ENCODE results near the gene ARSJ. TPM values are rescaled to one million over a fixed set of nuclear protein-coding genes. Genes with fewer than 3 reads are reported as not detected.

The ARSJ gene
- total RNA-seq, 1 donor from 2014 or later = 21.6 TPM

DNA sequence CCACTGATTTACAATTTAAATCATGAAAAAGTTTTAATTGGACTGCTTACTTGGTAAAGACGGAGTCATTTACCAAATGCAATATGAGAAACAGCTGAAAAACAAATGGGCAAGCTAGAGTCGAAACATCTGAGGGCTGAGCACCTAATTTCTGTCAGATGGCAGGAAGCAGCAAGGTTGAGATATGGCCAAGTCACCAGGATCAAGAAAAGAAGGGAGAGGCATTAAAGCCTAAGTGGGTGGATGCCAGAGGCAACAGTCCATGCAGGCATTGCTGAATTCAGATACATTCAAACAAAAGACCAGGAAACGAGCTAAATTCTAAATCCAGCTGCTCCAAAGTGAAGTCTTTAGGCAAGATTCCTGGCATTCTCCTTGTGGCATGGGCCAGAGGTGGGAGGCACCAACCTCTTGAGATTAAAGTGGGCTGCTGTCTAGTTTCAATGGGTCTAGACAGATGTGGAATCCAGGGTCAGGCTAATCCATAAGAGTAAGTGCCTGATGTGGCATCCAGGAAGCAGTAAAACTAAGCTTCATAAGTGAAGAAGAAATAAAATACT lies 8.0 kb upstream of the ARSJ start:
- no peak for DNase-seq (ENCODE audit: low spot score)

DNA sequence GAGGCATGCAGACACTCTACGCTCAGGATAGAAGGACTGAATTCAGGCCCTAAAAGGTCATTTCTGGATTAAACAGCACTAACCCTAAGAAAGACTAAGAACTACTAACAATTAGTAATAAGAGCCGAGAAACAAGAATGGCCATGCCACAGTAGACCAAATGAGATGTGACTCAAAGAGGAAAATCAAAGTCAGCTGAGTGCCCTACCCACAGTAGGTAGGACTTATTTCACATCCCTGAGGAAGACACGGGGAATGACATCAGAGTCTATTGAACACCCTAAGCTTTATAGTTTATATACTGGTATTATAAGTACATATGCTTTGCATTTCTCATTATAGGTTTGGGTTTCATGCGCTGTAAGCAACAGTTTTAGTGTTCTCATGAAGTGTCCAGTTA lies 2.7 kb upstream of the ARSJ start:
- DNase-seq (ENCODE audit: low spot score) = no peak

DNA sequence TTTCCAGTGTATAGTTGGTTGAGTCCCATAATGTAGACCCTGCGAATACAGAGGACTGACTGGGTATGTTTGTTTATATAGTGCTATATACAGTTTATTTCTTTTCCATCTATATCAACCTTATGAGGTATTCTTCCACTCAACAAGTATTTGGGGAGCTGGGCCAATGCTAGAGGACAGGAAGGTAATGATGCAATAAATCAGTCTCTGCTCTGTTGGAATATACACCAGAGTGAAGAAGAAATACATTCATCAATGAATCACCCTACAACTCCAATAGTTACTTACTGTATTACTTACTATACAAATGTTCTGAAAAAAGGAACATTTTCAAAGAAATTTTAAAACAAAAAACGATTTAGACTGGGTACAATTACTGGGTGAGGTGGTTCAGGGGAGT lies 2.1 kb upstream of the ARSJ start:
- no peak for DNase-seq (ENCODE audit: low spot score)

DNA sequence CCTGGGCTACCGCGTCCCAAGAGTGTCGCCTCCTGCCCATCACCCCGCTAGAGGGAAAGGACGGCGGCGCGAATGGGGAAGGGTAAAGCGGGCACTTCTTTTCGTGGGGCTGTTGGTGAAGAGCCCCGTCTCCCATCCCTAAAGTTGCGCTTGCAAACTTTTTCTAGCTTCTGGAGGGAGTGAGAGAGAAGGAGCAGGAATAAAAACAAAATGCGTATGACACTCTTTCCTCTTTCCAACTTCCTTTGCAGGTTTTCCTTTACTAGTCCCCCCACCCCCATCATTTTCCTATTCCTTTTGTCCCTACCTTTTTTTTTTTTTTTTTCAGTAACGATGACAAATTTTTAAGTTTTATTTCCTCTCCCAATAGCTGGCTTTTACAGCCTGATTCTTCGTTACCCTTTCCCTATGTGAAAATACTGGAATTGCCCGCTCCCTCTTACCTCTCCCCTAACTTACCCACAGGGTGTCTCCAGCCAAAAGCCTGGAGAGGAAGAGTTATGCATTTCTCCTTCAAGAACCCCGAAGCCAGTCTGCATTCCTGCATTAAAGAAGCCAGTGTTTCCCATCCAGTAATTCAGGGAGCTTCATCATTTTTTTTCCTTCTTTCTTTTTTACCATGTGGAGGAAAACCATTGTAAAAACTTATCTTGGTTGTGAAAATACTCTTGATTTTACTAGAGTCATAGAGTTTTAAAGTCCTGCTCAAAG lies 613 bp upstream of the ARSJ start:
- no peak for DNase-seq (ENCODE audit: low spot score)

DNA sequence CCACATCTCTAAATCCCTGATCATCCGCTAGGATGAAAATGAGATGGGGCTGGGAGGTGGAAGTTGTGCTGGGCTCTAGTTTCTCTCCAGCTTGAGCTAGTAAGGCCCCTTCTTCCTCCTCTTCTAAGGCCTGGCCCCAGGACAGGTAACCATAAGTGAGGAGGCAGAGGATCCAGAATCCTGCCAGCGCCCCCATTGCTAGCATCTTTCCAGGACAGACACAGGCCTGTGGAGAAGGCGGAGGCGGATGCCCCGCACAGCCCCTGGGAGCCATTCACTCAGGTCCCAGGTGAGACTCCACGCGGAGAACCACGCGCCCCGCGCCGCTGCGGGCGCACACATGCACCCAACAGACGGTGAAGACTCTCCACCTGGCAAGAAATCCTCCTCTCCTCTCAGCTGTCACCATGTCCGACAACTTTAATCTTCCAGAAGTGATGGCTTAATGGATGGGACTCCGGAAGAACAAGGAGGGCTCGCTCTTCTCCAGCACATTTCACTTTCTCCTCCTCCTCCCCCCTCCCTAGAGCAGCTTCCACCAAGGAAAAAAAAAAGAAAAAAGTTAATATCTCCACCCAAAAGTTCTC lies 793 bp downstream of the ARSJ start:
- no peak for DNase-seq (ENCODE audit: low spot score)

DNA sequence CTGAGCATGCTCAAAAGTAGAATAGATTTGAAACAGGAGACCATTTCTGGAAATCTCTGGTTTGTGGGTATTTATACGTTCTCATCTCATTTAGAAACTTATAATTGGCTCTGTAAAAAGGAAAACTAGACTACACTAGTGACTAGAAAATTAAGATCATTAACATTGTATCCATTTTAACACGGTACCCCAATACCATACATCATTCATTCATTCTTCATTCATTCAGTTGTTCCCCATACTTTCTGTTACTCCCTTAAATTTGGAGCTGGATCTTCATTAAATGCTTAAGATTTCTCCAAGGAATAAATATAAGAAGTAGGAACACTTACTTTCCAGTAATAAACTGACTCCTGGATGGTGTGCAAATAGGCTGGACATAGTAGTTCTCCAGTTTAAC lies 1.3 kb downstream of the ARSJ start:
- no peak for DNase-seq (ENCODE audit: low spot score)

DNA sequence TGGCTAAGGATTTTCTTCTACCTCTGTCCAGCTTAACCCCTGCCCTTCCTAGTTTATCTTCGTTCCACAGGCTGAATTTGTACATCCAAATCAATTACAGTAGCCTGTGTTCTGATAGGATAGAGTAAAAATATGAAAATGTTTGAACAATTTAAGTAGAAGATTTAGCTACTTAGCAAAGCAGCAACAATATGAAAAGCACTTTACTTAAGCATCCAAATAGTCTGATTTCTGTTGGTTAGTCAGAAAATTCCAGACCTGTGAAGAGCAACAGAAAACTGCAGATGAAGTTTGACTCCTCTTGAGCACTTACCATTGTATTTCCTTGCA lies 2.0 kb downstream of the ARSJ start:
- DNase-seq (ENCODE audit: low spot score) = no peak

DNA sequence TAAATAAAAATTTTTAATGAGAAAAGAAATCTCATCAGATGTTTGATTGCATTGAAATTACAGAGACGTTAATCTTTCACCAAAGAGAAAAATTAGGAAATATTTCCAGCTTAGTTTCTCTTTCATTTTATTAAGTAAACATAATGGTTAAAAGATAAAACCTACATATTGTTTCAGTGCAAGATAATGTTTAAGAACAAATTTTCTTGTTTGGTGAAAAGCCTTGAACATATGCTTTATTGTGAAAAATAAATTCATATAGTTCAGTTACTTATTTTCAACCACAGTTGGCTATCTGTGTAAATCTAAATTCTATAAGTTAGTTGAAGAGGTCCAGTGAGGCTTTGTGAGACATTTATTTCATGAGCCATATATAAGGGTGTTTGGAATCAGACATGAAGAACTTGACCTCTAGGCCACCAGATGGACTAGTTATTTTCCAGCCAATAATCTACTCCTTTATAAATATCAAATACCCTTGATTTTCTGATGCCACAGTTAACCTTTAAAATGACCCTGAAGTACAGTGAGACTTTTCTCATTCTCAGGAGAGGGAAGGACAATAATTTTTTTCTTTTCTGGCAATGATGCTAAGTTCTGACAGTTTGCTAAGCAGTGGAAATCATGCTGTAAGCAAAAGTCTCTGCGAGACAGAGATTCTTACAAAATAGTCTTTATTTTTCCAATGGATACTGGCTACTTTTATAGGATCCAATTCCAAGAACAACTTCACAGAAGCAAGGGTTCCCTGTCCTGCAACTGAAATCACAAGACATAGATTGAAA lies 2.5 kb downstream of the ARSJ start:
- no peak for DNase-seq (ENCODE audit: low spot score)

DNA sequence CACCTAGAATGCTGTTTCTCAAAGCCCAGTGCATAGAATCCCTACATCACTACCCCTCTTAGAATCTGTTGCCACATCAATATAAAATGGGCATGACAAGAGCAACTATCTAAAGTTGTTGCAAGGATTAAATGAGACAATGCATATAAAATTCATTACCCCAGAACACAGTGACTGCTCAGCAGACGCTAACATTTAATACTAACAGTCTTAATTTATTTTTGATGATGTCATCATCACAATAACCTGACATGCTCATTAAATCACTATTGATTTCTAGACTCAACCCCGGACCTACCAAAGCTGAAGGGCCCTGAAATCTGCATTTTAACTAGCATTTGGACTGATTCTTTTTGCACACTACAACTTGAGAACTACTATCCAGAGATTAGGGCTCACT lies 3.9 kb downstream of the ARSJ start:
- no peak for DNase-seq (ENCODE audit: low spot score)

DNA sequence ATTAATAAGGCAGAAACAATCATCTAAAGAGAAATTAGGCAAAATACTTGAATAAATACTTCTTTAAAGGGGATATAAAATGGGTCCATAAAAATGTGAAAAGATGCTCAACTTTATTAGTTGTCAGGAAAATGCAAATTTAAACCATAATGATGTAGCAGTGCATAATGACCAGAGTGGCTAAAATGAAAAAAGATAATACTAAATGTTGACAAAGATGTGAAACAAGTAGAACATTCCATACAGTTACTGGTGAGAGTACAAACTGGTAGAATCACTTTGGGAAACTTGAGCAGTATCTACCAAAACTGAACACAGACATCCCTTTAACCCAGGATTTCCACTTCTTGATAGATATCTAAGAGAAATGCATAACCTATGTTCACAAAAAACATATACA lies 5.0 kb downstream of the ARSJ start:
- no peak for DNase-seq (ENCODE audit: low spot score)

DNA sequence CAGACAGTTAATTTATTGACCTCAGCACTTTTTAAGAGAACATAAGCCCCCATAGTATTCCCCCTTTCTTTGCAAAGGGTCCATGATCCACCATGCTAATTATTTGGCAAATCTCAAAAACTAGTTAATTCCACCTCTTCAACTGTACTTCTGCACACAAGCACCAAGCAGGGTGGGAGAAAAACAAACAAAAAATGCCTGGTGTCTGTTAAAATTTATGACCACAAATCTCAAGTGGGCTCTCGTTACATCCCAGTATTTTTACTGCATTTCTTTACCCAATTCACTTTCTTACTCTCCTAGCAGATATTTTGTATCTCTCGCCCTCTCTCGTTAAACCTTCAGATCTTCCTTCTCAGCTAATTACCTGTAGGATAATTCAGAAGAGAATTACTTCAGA lies 6.1 kb downstream of the ARSJ start:
- DNase-seq (ENCODE audit: low spot score) = no peak

DNA sequence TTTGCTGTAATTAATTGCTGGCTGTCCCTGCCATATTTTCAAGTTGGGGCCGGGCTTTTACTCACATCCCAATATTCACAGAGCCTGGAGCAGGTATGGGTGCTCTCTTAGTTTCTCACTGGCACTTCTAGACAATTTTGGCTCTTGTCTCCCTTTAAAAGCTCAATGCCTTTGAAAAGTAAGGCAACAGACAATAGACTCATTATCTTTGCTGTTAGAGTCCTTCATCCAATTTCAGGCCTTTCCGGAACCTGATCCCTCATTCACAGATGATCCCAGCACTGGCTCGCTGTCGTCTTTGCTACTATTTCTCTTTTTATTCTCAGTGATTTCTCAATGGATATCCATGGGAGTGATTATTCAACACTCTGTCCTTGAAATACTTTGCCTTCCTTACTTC lies 6.7 kb downstream of the ARSJ start:
- no peak for DNase-seq (ENCODE audit: low spot score)

DNA sequence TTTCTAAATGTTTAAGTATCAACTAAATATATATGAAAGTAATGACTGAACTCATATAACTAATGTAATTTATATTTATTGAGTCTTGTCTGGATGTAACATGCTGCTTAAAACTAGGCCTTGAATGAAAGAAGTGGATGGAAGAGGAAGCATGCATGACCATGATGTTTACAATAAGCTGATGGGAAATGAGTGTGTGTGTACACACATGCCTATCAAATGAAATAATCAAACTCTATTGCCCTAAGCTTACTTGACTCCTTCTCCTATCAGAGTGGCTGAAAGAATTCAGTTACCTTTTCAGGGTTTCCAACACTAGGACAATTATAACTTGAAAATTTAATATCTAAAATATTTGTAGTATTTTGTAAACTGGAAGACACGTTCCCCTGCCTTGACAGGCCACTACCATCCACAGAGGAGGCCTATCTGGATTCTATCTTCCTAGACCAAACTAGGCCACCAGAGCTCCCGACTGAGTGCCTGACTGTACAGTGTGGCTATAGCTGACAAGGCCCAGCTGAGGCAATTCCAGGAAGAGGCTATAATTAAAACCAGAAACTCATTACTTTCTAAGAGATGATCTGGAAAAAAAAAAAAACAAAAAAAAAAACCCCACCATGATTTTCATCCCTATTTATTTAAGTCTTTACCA lies 7.6 kb downstream of the ARSJ start:
- no peak for DNase-seq (ENCODE audit: low spot score)

DNA sequence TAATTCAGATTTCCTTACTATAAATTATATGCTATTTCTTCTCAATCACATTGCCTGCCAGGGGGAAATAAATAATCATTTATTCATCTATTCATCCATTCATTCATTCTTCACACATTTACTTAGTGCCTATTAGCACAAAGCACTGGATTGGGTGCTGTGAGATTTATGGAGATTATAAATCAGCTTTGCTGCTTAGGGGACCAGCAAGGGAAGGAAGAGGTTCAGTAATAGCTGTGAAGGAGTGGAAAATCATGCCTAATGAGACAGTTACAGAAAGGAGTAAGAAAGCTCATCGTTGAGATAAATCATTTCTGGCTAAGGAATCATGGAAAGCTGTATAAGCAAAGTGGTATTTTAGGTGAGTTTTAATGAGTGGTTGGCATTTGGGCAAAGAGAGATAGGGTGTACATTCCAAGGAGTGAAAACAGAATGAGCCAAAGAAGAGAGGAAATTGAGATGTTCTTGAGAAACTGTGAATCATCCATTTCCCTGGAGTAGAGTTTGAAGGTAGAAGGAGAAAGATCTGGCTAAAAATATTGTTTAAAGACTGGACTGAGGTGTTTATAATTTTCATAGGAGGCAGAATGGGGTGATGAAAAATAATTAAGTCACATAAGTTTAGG lies 9.6 kb downstream of the ARSJ start:
- no peak for DNase-seq (ENCODE audit: low spot score)

DNA sequence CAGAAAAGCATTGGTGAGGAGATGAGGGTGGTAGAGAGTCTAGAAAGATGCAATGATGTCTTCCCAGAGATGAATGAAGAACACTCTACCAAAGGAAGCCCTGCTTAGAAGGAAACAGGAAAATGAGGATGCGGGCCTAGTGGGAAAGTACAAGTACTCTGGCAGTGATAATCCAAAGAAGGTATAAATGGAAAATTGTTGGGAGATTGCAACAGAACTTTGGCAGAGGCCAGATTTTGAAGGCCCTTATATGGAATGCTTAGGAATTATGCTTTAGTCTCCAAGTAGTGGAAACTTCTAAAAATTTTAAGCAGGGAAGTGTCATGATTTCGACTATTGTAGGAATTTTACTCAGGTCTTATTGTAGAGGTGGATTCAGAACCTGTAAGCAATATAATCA lies 11.0 kb downstream of the ARSJ start:
- no peak for DNase-seq (ENCODE audit: low spot score)

DNA sequence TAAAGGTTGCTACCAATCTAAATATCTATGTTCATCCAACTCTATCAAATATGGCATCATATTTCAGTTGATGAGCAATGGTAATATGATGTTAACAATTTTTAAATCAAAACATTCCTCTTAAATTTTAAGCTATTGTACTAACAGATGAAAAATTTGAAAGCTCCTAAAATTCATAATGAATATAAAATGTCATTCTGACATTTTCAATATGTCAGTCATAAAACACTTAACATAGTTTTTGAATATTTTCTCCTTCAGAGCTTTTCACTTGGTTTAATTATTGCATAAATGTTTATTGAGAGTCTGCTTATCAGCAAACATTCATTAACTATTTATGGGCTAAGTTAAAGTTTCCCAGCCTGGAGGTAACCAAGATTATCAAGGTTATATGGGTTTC lies 11.8 kb downstream of the ARSJ start:
- no peak for DNase-seq (ENCODE audit: low spot score)

DNA sequence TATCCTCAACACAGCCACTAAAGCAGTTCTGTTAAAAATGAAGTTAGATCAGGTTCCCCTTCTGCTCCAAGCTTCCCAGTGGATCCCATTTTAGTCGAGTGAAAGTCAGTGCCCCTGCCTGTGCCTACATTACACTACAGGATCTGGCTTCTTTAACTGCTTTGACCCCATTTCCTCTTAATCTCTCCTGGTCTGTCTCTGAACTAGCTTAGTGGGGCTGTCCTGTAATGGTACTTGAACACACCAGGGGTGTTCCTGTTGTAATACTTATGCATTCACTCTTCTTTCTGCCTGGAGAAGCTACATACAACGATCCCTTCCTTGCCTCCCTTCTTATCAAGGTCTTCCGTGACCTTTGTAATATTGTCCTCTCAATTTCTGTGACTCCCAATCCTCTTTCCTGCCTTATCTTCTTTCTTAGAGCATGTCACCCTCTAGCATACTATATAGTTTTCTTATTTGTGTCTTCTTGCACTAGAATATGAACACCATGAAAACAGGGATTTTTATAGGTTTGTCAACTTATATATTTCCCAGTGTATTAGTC lies 16.7 kb downstream of the ARSJ start:
- no peak for DNase-seq (ENCODE audit: low spot score)

DNA sequence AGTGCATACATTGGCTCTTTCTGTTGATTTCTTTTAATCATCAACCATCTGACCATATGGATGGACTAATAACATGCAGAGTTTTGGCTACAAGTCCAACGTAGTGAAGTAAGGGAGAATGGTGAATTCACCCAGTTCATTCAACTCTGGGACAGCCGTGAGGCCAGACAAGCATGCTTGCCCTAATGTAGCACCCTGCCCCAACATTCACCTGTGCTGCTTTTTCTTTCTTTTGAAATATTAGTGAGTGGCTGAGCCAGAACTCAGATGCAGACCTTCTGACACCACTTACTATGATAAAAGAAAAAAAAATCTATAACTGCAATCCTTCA lies 17.5 kb downstream of the ARSJ start:
- no peak for DNase-seq (ENCODE audit: low spot score)

DNA sequence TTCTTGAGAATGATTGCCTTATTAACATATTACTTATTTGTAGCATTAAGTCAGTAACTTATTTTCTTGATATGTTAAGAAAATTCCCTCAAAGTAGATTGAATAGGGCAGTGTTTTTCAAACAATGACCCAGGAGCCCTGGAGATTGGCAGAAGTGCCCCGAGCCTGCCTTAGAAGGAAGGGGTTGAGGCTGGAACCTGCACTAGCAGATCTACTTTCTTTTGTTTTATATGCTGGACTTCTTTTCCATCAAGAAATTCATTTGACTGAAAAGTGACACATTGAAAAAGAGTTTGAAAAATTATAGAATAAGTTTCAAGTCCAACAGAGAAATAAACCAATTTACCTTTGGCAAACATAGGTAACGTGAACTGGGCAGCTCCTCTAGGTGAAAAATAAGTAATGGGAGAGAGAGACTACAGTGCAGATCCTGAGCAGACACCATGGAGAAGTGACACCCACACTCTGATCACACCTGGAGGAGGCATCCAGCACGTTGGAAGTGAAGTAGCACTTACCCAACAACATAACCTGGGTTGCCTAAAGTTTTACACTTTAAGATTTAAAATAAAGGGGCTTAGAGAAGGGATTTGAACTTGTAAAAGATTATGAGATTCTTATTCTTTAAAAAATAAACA lies 18.6 kb downstream of the ARSJ start:
- DNase-seq (ENCODE audit: low spot score) = no peak

DNA sequence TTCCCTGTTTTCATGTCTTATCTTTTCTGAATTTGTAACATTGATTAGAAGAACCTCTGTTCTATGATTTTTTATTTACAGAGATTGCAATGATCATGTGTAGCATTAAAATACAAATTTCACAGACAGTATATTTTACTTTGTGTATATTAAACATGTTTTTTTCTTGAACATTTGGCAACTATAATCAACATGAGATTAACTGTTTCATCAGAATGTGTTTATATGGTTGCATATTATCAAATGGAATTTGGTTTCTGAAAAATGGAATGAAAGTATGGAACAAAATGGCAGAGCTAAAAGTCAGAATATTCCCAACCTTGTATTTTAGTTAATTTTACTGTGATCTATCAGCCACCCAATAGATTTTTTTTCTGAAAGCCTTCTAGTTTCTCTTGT lies 19.9 kb downstream of the ARSJ start:
- DNase-seq (ENCODE audit: low spot score) = no peak

DNA sequence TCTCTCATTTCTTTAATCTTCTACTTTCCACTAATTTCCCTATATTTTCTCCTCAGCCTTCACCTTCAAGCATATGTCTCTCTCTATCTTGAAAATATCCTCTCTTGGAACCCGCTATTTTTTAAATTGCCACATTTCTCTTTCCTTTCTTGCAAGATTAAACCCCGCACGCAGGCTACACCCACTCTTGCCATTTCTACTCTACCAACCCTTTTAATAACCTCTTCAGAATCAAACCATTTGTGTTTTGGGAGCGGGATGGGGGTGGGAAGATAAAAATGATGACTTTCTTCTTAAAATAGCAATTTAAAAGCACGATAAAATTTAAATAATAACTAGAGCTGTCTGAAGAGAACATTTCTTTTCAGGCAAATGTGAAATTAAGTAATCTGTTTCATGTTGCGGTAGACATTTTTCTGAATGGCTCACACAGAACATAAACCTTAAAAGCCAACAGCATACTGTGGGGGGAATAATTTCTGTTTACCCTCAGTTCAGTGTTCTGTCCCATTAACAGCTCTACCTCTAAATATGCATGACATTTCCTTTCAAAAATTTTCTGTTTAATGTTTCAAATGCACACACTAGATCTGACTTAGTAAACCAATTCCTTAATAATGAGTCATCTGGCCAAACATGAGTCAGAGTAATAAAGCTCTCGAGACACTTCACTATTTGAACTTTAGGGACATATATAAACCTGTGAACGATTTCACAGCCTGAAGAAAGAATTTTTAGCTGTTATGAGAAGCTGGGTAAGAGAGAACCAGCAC lies 20.5 kb downstream of the ARSJ start:
- no peak for DNase-seq (ENCODE audit: low spot score)

Data from mucosa of gallbladder (tissue), 1 donor.